ENCODE measurements around the gene CFAP52. TPM values are rescaled to one million over a fixed set of nuclear protein-coding genes. Genes with fewer than 3 reads are reported as not detected.
"Not testable (repeated sequence)": the region's sequence is repeated elsewhere in the genome, so short reads cannot be mapped to it uniquely, and the experiment has no call there.

CFAP52 gene
- total RNA-seq, 1 donor = under 0.01 TPM

DNA sequence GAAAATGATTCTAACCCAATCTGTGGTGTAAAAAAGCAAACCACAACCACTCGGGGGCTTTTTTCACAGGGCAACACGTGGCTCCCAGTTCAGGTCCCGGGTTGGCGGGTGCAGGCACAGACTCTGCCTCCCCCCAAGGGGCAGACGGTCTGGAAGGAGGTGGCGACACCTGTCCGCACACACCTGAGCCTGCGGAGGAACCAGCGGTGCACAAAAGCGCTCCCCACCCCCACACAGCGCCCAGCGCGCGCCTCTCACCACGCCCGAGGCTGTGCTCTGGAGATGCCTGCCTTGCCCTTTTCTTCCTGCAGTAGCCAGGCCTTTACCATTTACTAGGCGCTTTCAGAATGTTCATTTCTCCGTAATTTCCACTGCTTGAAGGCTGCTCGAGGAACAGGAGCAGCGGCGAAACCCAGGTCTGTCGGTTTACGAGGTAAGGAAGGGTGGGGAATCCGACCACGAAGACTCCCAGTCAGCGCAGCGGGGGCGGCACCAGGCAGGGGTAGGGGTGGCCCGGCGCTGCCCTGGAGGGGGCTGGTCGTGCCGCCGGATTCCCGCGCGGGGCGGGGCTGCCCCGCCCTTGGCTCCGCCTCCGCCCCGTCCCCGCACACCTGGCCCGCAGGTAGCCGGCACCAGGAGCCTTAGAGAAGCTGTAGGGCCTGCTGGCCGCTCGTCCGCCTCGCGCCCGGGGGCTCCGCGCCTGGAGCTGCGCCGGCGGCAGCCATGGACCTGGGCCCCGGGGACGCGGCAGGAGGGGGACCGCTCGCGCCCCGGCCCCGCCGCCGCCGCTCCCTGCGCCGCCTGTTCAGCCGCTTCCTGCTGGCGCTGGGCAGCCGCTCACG lies 68.7 kb downstream of the CFAP52 start, which contains the start of gene USP43:
TSS of gene USP43 (plus strand) at position 608 of the 842 bp plus-strand sequence. CDS start at position 724, 116 bp downstream.
- DNase-seq (ENCODE audit: low read depth in 2 of 3, low spot score in 2 of 3) = peak in 2 of 3 donors; percentile 36 to 57

GRCh38 chr17:9645851-9646545 lies 69.6 kb downstream of the CFAP52 start:
- peak in 2 of 3 donors; percentile 55 to 62 for DNase-seq (ENCODE audit: low read depth in 2 of 3, low spot score in 2 of 3)

DNA sequence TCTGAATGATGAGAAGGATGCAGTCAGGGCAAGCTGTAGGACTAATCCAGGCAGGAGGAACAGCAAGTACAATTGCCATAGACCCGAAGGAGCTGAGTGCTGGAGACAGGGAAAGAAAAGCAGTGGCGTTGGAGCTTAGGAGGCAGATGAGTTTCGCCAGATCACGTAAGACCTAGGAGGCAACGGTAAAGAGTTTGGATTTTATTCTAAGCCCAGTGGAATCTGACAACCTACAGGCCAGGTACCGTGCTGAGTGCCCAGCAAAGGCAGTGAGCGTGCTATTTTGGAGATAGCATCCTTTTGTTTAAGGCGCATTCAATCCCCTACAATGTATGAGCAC lies 70.1 kb downstream of the CFAP52 start:
- no peak for DNase-seq (ENCODE audit: low read depth in 2 of 3, low spot score in 2 of 3)

DNA sequence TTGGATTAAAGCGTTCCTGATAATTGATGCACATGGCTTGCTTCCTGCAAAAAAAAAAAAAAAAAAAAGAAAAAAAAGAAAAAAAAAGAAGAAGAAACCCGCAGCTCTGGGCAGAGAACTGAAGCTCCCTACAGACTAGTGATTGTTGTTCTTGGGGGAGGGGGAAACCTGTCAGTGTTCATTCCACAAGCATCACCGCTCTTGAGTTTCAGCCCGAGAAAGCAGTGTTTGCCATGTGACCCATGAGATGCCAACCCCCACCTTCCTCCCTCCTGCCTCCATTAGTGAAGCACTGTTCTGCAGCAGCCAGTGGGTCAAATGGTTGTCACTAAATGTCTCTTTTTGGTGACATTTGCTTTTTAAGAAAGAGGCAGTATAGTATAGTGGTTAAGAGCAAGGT lies 70.6 kb downstream of the CFAP52 start:
- DNase-seq (ENCODE audit: low read depth in 2 of 3, low spot score in 2 of 3) = no peak

DNA sequence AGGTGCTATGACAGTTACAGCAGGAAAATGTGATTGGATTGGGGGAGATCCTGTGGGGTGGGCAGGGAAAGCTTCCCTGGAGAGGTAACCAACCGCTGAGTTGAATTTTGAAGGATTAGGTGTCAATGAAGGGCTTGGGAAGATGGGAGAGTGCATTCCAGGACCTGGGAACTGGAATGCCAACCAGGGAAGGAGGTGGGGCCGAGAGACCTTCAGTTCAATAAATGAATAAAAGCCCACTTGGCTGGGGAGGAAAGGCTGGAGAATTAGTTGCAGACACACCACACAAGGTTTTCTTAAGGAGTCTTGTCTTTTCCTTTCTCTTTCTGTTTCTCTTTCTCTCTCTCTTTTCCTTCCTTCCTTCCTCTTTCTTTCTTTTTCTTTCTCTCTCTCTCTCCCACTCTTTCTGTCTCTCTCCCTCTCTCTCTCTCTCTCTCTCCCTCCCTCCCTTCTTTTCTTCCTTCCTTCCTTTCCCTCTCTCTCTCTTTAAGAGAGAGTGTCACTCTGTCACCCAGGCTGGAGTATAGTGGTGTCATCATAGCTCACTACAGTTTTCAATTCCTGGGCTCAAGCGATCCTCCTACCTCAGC lies 72.2 kb downstream of the CFAP52 start:
- no peak for DNase-seq (ENCODE audit: low read depth in 2 of 3, low spot score in 2 of 3)

DNA sequence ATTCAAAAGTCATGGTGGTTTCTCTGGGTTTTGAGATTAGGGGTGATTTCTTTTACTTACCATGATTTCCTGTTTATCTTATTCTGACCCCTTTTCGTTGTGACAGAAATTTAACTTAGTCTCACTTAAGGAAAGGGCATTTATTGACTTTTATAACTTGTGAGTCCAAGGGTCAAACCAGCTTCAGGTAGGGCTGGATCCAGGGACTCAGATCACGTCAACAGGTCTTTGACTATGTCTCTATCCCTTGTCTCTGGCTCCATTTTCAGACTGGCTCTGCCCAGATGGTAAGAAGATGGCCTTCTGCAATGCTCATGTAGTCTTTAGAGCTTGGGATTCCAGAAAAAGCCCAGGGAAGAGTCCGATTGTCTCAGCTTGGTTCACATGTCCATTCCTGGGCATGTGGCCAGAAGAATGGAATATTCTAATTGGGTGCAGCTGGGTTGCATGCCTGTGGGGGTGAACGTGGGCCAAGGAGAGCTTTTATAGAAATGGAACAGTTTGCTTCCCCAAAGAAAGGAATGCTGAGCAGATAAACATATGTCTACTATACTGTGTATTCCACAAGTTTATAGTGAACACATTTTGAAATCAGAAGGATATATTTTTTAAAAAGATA lies 82.3 kb downstream of the CFAP52 start:
- no peak for DNase-seq (ENCODE audit: low read depth in 2 of 3, low spot score in 2 of 3)

GRCh38 chr17:9661027-9661426 lies 84.6 kb downstream of the CFAP52 start:
- no peak for DNase-seq (ENCODE audit: low read depth in 2 of 3, low spot score in 2 of 3)

- DNase-seq (ENCODE audit: low read depth in 2 of 3, low spot score in 2 of 3) = not testable (repeated sequence)
Observed at GRCh38 chr17:9663511-9663910, 87.1 kb downstream of the CFAP52 start.

DNA sequence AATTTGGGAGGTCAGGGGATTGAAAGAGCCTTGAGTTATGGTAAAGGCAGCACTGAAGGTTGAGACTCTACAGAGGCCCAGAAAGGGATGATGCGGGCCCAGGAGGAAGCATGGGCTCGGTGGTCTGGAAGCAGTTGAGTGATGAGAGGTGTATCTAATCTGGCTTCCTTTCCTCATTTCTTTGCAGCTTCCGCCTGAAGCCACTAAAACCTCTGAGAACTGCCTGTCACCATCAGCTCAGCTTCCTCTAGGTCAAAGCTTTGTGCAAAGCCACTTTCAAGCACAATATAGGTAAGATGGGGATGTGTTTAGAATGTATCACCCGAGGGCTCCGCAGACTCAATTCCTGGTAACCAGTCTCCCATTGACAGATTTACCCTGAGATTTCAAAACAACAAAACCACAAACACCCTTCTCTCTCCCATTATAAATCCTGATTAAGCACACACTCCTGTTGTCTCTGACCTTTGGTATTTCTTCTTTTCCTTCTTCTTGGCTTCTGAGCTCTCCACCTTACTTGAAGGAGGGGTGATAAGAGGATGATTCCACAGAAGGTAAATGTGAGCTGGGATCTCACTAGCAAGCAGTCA lies 90.1 kb downstream of the CFAP52 start:
- DNase-seq (ENCODE audit: low read depth in 2 of 3, low spot score in 2 of 3) = no peak

DNA sequence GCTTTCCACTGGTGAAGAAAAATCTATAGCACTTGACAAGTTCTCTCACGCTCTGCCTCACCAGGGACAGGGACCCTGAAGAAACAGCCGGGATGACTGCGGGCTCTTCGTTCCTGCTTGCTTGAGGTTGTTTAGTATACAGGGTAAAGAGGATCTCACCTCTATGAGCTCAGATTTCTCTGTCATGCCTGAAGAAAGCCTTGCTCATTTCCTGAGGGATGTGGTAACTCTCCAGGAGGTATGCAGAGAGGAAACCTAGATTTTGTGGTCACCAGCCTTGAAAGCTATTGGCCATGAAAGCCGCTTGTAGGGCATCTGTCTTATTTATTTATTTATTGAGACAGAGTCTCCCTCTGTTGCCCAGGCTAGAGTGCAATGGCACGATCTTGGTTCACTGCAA lies 92.1 kb downstream of the CFAP52 start:
- DNase-seq (ENCODE audit: low read depth in 2 of 3, low spot score in 2 of 3) = peak in 2 of 3 donors; percentile 35 to 62

DNA sequence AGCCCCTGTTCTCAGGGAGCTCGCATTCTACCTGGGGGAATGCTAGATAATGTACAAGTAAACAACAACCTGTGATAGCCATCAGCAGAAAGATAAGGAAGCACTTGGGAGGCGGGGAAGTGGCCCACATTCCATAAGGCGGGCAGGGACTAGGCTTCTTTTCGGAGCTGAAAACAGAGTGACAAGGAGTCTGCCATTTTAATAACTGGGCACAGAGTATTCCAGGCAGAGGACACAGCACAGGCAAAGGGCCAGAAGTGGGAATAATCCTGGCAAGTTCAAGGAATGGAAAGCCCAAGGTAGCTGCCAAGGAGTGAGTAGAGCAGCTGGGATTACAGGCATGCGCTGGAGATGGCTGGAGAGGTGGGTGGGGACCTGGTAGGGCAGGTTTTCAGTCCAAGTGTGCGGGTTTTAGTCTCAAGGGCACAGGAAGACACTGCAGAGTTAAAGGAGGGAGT lies 93.1 kb downstream of the CFAP52 start:
- DNase-seq (ENCODE audit: low read depth in 2 of 3, low spot score in 2 of 3) = no peak

GRCh38 chr17:9670596-9670995 lies 94.2 kb downstream of the CFAP52 start:
- no peak for DNase-seq (ENCODE audit: low read depth in 2 of 3, low spot score in 2 of 3)

DNA sequence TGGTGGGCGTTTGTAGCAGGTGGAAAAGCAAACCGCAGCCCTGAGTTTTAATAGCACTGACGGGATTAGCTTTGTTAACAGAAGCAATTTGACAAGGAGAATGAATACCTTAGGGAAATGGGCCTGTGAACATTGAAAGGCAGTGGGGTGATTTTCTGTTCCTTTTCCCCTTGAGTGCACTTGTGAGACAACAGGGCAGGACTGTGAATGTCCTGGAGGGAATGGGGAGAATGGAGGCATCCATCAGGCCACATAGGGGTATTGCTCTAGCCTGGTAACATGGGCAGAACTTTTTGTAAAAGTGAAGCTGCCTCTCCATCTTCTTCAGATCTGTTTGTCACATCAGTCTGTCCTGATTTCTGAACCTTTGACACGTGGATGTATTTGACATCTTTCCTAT lies 95.1 kb downstream of the CFAP52 start:
- DNase-seq (ENCODE audit: low read depth in 2 of 3, low spot score in 2 of 3) = no peak

DNA sequence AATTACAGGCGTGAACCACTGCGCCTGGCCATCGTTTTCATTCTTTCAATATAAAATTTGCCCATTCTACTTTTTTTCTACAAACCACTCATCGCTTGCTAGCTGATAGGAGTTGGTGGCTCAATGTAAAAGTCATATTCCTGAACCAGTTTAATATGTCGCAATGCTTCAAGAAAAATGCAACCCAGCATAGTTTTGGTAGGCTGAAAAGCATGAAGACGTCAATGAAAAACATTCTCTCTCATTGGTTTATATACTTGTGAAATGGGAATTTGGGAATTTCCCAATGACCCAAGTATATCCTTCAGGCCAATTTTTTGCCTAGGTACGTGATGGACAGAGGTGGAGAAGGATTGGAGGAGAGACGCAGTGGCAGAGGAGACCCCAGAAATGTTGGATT lies 95.8 kb downstream of the CFAP52 start:
- no peak for DNase-seq (ENCODE audit: low read depth in 2 of 3, low spot score in 2 of 3)

- DNase-seq (ENCODE audit: low read depth in 2 of 3, low spot score in 2 of 3) = no peak
Observed at GRCh38 chr17:9672691-9673090, 96.2 kb downstream of the CFAP52 start.

- peak in 2 of 3 donors; percentile 10 to 37 for DNase-seq (ENCODE audit: low read depth in 2 of 3, low spot score in 2 of 3)
Observed at GRCh38 chr17:9676084-9676483, 99.6 kb downstream of the CFAP52 start.

DNA sequence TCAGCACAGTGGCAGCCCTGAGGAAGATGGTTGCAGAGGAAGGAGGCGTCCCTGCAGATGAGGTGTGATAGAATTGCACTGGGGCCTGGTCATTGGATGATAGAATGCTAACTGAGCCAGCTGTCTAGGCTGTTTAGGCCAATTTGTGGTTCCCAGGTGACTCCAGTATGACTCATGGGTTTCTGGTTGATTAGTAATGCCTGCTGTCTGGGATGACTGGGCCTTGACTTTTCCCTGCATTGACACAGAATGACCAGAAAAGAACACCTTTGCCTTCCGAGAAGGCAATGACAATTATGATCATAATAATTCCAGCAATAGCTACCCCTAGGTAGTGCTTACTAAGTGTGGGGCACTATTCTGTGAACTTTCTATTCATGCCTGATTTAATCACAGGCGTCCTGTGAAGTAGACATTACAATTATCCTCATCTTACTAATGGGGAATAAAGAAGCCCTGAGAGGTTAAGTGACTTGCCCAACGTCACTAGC lies 100.4 kb downstream of the CFAP52 start:
- DNase-seq (ENCODE audit: low read depth in 2 of 3, low spot score in 2 of 3) = no peak

DNA sequence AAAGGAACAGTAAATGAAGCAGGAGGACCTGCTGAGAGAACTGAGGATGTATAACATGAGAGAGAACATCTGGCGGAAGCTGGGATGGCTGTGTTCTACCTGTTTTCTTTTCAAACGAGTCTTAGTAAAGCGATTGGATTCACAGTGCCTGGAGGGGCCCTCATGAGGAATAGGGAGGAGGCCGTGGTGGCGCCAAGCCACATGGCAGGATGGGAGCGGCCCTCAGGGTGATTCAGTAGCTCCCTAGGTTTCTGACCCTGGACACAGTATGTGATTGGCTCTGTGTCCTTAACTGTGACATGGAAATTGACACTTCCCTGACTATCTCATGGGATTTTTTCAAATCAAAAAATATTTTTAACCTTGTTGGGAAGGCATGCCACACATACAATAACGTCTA lies 101.0 kb downstream of the CFAP52 start:
- DNase-seq (ENCODE audit: low read depth in 2 of 3, low spot score in 2 of 3) = no peak

- no peak for DNase-seq (ENCODE audit: low read depth in 2 of 3, low spot score in 2 of 3)
Observed at GRCh38 chr17:9677896-9678295, 101.5 kb downstream of the CFAP52 start.

DNA sequence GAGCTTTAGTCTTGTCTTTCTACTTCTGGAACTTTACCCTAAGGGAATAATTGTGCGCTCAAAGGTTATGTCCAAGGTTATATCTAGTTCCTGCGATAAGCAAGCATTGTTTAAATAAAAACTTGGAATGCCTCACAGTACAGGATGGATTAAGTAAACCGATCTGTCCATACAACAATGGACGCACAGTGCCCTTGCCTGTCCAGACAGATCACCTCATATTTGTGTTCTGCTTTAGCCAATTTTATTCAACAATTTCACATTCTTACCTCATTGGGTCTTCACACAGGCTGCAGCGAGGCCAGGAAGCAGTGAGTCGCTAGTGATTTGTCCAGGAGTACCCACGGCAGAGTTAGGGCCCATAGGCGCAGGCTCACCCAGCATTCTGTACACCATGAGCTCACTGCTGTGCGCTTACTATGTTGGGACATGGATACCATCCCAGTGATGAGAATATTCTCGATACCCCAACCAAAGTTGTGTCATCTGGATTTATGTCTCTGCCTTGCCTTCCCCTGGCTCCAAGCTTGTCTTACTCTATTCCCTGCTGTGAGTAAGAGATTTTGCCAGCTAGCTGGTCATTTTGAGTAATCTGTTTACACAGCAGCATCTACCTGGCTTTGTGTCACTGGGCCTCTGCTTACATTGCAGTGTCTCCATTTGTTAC lies 108.6 kb downstream of the CFAP52 start:
- no peak for DNase-seq (ENCODE audit: low read depth in 2 of 3, low spot score in 2 of 3)
